Heart left ventricle (tissue), 13 donors: Measurements from ENCODE around the gene TCF7.

Experiments used
- CTCF ChIP-seq, 12 donors: fragments of 200-600 bp; sonication (generic) in 4 of 12; IDR thresholded peaks; one replicate each; pipeline versions ENCODE4 v1.5.0 to v1.8.0; 2018 to 2022; ENCODE audit warnings: antibody characterized with exemption in 12 of 12, mild to moderate bottlenecking in 5 of 12
- POLR2A ChIP-seq, 2 donors: fragments of 450-650 bp; IDR thresholded peaks; one replicate each; pipeline ENCODE4 v1.6.1; 2017; ENCODE audit warnings: antibody characterized with exemption in 2 of 2, mild to moderate bottlenecking in 2 of 2, moderate library complexity in 2 of 2
- donor health status: ischemic (EF 13 %, LVEDD 7.1; RV severe dilation, severe dysfunction).
- donor health status: DM: no; HTN: yes; CAD: no.
- donor health status: DM: no; HTN: no; CAD: no.
- donor health status: ischemic (EF 25% LVEDD 6.9; RV normal size, moderate dysfunction).
- donor health status: ischemic (EF 25% LVEDD 5.7; RV mildly dilated, moderate dysfunction).
- donor health status: ischemic (EF 35%, LVEDD 5.7; RV mildly dilated, moderate dysfunction).
- donor health status: nonischemic (EF 11% LVEDD 7.7; RV severe dilation, severe dysfunction).
- donor health status: DM: yes; HTN: yes; CAD: no.
- donor health status: PGD.
- donor health status: ischemic (EF 29% LVEDD 5.4; RV normal size, mild dysfunction).
- donor health status: nonischemic (EF 23%, LVEDD 6.1; RV moderate dilation, normal function).

GRCh38 chr5:134124289-134125038 lies 10.0 kb downstream of the TCF7 start:
- TF ChIP-seq CTCF (IDR thresholded peaks at IDR 0.05), result no peak
- TF ChIP-seq POLR2A (IDR thresholded peaks at IDR 0.05), result no peak
